Cardiac fibroblast (primary cell): ENCODE data around the gene ARHGAP26.

Experiments
- DNase-seq, 2 donors: peaks; one replicate each; pipeline versions ENCODE4 v3.0.0 to v3.0.0-alpha.2; 2010; ENCODE audit warnings: low read depth in 2 of 2
- H3K4me3 ChIP-seq, 2 donors: replicated peaks in 1 of 2; 1 replicate in 1 of 2; 2 replicates in 1 of 2; pipeline ENCODE4 v1.5.1; 2011; ENCODE audit warnings: low read depth in 2 of 2, low read length in 2 of 2, mild to moderate bottlenecking in 2 of 2, moderate library complexity in 1 of 2
- TF ChIP-seq, protein P1 (sequence below): IDR thresholded peaks from one replicate; pipeline ENCODE4 v1.5.1; 2011; ENCODE audit warnings: low read depth, mild to moderate bottlenecking, low read length, inconsistent platforms

ARHGAP26 gene

DNA sequence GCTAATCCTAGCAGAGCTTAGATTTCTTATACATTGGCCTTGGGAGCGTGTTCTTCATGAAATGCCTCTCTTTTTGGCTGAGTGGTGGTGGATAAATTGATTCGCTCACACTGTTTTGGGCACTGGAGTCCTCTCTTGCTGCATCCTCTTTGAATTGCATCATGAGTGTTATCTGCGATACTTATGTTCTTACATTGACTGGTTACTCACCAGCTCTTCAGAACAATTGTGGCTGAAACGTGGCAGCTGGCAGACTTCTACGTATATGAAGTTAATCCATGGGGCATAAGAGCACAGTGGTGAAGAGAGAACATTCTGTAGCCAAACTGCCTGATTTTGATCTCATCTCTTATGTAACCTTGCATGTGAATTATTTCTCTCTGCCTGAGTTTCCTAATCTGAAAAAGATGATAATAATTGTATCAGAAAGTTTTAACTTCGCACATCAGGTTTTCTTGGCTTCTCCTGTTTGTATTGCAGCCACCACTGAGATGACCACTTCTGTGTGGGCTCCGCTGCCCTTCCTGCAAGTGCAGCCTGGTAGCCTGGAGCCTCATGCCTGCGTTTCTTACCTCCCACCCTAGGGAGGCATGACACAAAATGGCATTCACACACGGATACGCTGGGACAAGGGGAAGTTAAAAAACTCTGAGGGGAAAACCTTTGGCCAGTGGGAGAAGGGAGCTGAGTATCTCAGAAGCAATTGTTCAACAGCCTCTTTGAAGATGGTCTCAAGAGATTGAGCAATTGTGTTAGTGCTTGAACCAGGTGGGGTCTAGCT is 295.2 kb downstream of the ARHGAP26 start:
- no peak overlapping the region for H3K4me3 ChIP-seq
- TF ChIP-seq, protein P1, sequence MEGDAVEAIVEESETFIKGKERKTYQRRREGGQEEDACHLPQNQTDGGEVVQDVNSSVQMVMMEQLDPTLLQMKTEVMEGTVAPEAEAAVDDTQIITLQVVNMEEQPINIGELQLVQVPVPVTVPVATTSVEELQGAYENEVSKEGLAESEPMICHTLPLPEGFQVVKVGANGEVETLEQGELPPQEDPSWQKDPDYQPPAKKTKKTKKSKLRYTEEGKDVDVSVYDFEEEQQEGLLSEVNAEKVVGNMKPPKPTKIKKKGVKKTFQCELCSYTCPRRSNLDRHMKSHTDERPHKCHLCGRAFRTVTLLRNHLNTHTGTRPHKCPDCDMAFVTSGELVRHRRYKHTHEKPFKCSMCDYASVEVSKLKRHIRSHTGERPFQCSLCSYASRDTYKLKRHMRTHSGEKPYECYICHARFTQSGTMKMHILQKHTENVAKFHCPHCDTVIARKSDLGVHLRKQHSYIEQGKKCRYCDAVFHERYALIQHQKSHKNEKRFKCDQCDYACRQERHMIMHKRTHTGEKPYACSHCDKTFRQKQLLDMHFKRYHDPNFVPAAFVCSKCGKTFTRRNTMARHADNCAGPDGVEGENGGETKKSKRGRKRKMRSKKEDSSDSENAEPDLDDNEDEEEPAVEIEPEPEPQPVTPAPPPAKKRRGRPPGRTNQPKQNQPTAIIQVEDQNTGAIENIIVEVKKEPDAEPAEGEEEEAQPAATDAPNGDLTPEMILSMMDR, result no peak
- DNase-seq, result peak; percentile 92 to 95

DNA sequence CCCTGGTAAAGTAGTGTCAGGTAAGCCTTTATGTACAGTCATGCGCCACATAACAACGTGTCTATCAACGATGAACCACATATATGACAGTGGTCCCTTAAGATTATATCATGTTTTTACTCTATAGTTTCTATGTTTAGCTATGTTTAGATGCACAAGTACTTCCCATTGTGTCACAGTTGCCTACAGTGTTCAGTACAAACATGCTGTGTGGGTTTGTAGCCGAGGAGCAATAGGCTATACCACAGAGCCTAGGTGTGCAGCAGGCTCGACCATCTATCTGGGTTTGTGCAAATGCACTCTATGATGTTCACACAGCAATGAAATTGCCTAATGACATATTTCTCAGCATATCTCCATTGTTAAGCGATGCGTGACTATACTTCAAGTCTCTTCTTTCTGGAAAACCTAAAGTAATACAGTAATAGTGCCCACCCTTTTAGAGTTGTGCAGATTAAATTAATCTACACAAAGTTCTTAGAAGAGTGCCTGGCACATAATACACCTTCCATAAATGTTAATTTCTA is 295.9 kb downstream of the ARHGAP26 start:
- no peak for DNase-seq
- H3K4me3 ChIP-seq, result no peak overlapping the region
- TF ChIP-seq, protein P1, result no peak

DNA sequence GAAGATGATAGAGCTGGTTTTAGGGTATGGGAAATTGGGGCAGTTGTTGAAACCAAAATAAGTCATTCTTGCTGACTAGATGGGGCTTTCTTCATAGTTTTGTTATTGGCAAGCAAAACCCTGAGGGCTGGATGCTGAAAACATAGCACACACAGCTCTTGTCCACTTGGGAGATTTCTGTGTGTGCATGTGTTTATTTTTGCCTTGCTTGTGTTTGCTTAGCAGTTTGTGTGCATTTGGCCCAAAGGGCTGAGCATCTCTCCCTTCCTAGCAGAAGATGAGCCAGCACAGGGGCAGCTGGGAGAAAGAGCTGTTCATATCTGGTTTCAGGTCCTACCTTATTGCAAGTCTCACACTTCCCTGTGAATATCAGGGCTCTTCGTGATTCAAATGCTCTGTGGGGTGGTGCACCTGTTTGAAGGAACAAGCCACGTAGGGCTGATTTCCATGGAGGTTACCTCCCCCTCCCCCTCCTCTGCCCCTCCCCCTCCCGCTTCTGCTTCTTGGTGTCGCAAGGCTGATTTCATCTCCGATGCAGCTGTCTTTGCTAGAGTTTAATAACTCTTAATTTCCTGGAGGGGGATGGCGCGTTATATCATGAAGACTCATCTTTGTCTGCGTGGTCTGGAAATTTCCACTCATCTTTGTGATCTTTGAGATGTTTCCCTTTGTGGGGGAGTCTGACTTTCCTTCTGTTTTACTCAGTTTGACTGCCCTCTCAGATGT is 296.5 kb downstream of the ARHGAP26 start:
- TF ChIP-seq, protein P1, result no peak
- no peak overlapping the region for H3K4me3 ChIP-seq
- peak in 1 of 2 donors; percentile 50 for DNase-seq

DNA sequence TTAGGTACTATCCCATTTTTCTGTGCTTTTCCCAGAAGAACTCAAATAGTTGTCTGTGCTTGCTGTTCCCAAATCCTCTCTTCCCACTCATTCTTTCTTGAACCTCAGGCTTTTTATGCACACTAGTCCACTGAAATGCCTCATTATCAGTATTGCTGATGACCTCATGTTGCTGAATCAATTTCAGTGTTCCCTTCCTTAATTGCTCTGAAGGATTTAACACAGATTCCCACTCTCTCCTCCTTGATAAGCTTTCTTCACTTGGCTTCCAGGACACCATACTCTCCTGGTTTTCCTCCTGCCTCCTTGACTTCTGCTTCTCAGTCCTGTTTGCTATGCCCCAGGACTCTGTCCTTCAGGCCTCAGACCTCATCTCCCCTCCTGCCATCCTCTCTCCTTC is 298.5 kb downstream of the ARHGAP26 start:
- no peak overlapping the region for H3K4me3 ChIP-seq
- TF ChIP-seq, protein P1, result no peak
- DNase-seq, result no peak

DNA sequence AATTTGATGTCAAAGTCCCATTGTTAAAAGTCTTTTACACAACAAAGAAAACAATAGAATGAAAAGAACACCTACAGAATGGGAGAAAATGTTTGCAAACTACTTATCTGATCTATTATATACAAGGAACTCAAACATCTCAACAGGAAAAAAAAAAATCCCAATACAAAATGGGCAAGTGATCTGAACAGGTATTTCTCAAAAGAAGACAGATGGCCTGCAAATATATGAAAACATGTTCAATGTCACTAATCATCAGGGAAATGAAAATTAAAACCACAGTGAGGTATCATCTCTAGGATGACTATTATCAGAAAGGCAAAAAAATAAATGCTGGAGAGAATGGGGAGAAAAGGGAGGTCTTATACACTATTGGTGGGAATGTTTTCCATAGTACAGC is 301.8 kb downstream of the ARHGAP26 start:
- no peak overlapping the region for H3K4me3 ChIP-seq

DNA sequence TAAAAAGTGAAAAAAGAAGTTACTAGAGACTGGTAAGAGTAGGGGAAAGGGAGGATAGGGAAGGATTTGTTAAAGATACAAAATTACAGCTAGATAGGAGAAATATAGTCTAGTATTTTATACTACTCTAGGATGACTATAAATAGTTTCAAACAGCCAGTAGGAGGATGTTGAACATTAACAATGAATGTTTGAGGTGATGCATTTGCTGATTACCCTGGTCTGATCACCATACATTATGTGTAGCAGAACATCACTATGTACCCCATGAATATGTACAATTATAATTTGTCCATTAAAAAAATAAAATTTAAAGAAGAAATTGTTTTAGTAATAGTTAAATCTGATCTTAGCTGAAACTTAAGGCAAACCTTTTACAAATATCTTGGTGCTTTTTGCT is 302.6 kb downstream of the ARHGAP26 start:
- no peak overlapping the region for H3K4me3 ChIP-seq
- no peak for DNase-seq
- TF ChIP-seq, protein P1, result no peak

More for the DNA sequence above, 301.8 kb downstream of the ARHGAP26 start:
- TF ChIP-seq, protein P1, result no peak
- DNase-seq, result no peak
